ENCODE data around the gene NEDD4L. TPM values are rescaled to one million over a fixed set of nuclear protein-coding genes. Genes with fewer than 3 reads are reported as not detected.

NEDD4L gene
- total RNA-seq, 2 experiments from 2014 or later, result 3.2 to 3.3 TPM

DNA sequence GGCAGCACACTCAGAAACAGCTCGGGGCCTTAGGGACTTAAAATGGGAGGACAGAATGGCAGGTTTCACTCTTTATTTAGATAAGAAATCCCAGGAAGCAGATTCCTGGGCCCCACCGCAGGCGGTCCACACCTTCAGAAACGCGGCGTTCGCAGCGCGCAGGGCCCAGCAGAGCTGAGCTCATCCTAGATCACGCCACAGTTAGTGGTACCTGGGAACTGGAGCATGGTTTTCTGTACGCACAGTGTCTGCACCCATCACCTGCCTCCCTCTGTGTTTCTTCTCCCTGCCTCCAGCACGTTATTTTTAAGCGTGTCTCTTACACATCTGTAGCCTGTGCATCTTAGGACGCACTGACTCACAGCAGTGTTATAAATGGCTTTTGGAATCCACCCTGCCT lies 342.8 kb downstream of the NEDD4L start:
- no peaks in the 10 kb centered on the region for H3K9me3 ChIP-seq (ENCODE audit: low read length)
- POLR2A ChIA-PET, result no interaction called here

DNA sequence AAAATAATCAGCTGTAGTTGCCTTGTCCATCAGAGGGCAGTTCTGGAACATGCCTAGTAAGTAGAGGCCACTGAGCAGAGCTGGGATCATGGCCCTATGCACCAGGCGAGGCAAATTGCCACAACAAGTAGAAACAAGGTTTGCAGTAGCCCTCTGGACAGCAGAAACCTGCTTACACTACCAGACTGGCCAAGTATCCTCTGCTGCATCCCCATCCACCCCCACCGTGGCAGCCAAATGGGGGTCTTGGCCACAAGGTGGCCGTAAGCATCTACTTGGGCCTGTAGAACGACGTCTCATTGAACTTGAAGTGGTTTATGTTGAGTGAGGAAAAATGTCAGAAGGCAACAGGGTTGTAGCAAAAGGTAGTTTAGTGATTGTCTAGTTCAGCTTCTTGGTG lies 343.7 kb downstream of the NEDD4L start:
- no peak overlapping the region for H2AFZ ChIP-seq (ENCODE audit: low read length)
- no peak for TF ChIP-seq EZH2phosphoT487 (IDR thresholded peaks at IDR 0.05; ENCODE audit: borderline replicate concordance, low read depth, low read length)
- TF ChIP-seq, protein P1, sequence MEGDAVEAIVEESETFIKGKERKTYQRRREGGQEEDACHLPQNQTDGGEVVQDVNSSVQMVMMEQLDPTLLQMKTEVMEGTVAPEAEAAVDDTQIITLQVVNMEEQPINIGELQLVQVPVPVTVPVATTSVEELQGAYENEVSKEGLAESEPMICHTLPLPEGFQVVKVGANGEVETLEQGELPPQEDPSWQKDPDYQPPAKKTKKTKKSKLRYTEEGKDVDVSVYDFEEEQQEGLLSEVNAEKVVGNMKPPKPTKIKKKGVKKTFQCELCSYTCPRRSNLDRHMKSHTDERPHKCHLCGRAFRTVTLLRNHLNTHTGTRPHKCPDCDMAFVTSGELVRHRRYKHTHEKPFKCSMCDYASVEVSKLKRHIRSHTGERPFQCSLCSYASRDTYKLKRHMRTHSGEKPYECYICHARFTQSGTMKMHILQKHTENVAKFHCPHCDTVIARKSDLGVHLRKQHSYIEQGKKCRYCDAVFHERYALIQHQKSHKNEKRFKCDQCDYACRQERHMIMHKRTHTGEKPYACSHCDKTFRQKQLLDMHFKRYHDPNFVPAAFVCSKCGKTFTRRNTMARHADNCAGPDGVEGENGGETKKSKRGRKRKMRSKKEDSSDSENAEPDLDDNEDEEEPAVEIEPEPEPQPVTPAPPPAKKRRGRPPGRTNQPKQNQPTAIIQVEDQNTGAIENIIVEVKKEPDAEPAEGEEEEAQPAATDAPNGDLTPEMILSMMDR (conservative IDR thresholded peaks at IDR 0.05; ENCODE audit: low read length), result no peak
- H3K9me2 ChIP-seq (ENCODE audit: insufficient read depth, low read length), result no peaks in the 10 kb centered on the region
- H4K20me1 ChIP-seq (ENCODE audit: insufficient read depth, low read length), result no peaks in the 10 kb centered on the region
- CTCF ChIA-PET (ENCODE audit: unreplicated experiment), result no interaction called here
- H3K4me1 ChIP-seq (ENCODE audit: insufficient read depth, low read length, poor library complexity, severe bottlenecking), result no peaks in the 10 kb centered on the region
- H3K4me2 ChIP-seq (ENCODE audit: low read length), result no peak overlapping the region
- intact Hi-C loops (cut with micrococcal nuclease; ENCODE audit: unreplicated experiment), result no loop called here
- no peaks in the 10 kb centered on the region for H3K36me3 ChIP-seq (ENCODE audit: insufficient read depth, low read length)
- POLR2A ChIA-PET, result interaction anchor here (0.8 kb wide), 1 partner anchor 41 kb away, joined by 3 read pairs; no protein-coding TSS in a partner anchor
- no peak for DNase-seq (ENCODE audit: low spot score)
- H3K27ac ChIP-seq (ENCODE audit: low read depth, low read length, poor library complexity, severe bottlenecking), result no peak overlapping the region
- no peaks in the 10 kb centered on the region for H3K9me3 ChIP-seq (ENCODE audit: low read length)
- H3K79me2 ChIP-seq (ENCODE audit: insufficient read depth, low read depth, low read length), result no peaks in the 10 kb centered on the region
- H3K4me3 ChIP-seq (ENCODE audit: low read depth, low read length, poor library complexity, severe bottlenecking), result no peak overlapping the region
- BruUV-seq (replicated peaks), result no TSS peak

More for the DNA sequence above, 342.8 kb downstream of the NEDD4L start:
- Histone ChIP-seq H3K27ac (ENCODE audit: low read depth, low read length, poor library complexity, severe bottlenecking) (no peak overlapping the region), H4K20me1 (ENCODE audit: insufficient read depth, low read length) (no peaks in the 10 kb centered on the region), H2AFZ (ENCODE audit: low read length) (no peak overlapping the region), H3K9me2 (ENCODE audit: insufficient read depth, low read length) (no peaks in the 10 kb centered on the region), H3K79me2 (ENCODE audit: insufficient read depth, low read depth, low read length) (no peaks in the 10 kb centered on the region), H3K36me3 (ENCODE audit: insufficient read depth, low read length) (no peaks in the 10 kb centered on the region), H3K4me2 (ENCODE audit: low read length) (no peak overlapping the region), H3K4me3 (ENCODE audit: low read depth, low read length, poor library complexity, severe bottlenecking) (no peak overlapping the region), H3K4me1 (ENCODE audit: insufficient read depth, low read length, poor library complexity, severe bottlenecking) (no peaks in the 10 kb centered on the region)
- no TSS peak for BruUV-seq (replicated peaks)
- no peak for DNase-seq (ENCODE audit: low spot score)
- no peak for TF ChIP-seq EZH2phosphoT487 (IDR thresholded peaks at IDR 0.05; ENCODE audit: borderline replicate concordance, low read depth, low read length)
- TF ChIP-seq, protein P1 (conservative IDR thresholded peaks at IDR 0.05; ENCODE audit: low read length), result no peak
- CTCF ChIA-PET (ENCODE audit: unreplicated experiment), result no interaction called here
- intact Hi-C loops (cut with micrococcal nuclease; ENCODE audit: unreplicated experiment), result no loop called here

DNA sequence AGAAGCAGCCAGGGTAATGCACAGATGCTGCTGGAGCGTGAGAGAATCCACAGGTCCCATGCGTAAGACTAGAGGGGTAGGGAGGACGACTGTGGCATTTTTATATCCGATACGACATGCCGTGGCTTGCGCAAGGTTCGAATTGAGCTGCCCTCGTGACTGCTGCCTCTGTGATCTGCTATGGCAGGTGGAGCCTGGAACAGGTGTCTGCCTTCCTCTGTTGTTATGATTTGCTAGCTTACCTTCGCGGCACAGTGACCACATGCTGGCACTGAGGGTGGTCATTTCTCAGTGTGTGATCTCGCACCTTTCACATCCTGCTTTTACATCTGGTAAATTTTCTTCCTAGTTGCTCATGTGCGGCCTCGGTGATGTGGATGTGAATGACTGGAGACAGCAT lies 344.7 kb downstream of the NEDD4L start:
- Histone ChIP-seq H3K4me2 (ENCODE audit: low read length) (no peak overlapping the region), H4K20me1 (ENCODE audit: insufficient read depth, low read length) (no peaks in the 10 kb centered on the region), H2AFZ (ENCODE audit: low read length) (no peak overlapping the region), H3K27ac (ENCODE audit: low read depth, low read length, poor library complexity, severe bottlenecking) (no peak overlapping the region), H3K79me2 (ENCODE audit: insufficient read depth, low read depth, low read length) (no peaks in the 10 kb centered on the region), H3K9me2 (ENCODE audit: insufficient read depth, low read length) (no peaks in the 10 kb centered on the region), H3K4me1 (ENCODE audit: insufficient read depth, low read length, poor library complexity, severe bottlenecking) (no peaks in the 10 kb centered on the region), H3K4me3 (ENCODE audit: low read depth, low read length, poor library complexity, severe bottlenecking) (no peak overlapping the region), H3K36me3 (ENCODE audit: insufficient read depth, low read length) (no peaks in the 10 kb centered on the region), H3K9me3 (ENCODE audit: low read length) (no peaks in the 10 kb centered on the region)
- BruUV-seq (replicated peaks), result no TSS peak
- TF ChIP-seq, protein P1 (conservative IDR thresholded peaks at IDR 0.05; ENCODE audit: low read length), result no peak
- TF ChIP-seq EZH2phosphoT487 (IDR thresholded peaks at IDR 0.05; ENCODE audit: borderline replicate concordance, low read depth, low read length), result no peak
- DNase-seq (ENCODE audit: low spot score), result no peak
- intact Hi-C loops (cut with micrococcal nuclease; ENCODE audit: unreplicated experiment), result no loop called here
- ChIA-PET CTCF (ENCODE audit: unreplicated experiment) (no interaction called here), POLR2A (no interaction called here)

Measured in OCI-LY7 (cell line).